GM19324 (cell line): ENCODE data around the gene ZNF385D.
"Not testable (repeated sequence)": the region's sequence is repeated elsewhere in the genome, so short reads cannot be mapped to it uniquely, and the experiment has no call there.

Experiments used
- ATAC-seq: cut with Tn5 transposase; IDR thresholded peaks from one replicate; pipeline ENCODE4 v1.9.1; 2021; ENCODE audit warnings: mild to moderate bottlenecking, moderate library complexity; ENCODE audit not compliant: unreplicated experiment, low FRiP score

Gene ZNF385D

DNA sequence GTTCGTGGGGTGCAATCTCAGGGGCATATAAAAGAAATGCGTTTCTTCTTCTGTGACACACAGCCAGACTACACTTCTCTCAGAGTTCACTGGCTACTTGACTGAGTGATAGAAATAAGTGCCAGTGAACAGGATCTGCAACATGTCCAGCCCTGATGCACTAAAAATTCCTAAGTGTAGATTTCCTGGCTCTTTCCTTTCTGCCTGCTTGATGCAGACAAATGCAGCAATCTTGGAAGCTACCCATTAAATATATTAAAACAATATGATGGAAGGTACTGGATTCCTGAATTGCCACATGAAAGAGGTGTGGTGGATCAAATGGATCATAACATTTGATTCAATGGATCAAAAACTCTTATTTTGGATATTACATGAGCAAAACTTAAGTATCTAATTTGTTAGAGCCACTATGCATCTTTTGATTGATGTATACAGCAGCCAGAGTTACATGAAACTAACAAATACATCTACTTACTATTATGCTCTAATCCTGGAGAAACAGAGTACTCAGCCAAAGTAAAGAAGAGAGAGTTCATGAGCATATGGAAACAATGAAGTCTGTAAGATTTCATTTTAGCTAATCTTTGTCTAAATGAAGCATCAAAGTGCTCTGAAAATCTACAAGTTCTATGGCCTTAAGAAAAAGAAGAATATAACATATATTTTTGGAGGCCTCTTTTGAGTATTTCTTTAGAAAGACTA lies 222.6 kb downstream of the ZNF385D start:
- no peak for ATAC-seq

DNA sequence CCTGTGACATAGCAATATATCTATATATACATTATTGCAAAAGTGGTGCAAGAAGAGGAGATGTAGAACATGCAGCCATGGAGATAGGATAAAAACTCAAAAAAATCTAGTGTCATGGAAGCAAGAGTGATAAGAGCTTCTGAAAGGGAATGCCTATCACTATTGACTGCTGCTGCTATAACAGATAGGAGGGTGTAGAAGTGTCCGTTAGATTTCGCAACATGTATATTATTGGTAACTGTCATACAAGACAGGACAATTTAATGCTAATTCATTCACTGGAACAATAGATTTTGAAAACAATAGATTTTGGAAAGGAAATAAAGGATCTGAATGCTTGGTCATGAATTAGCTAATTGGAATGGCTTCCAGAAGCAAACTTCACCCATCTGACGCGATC lies 224.5 kb downstream of the ZNF385D start:
- no peak for ATAC-seq

DNA sequence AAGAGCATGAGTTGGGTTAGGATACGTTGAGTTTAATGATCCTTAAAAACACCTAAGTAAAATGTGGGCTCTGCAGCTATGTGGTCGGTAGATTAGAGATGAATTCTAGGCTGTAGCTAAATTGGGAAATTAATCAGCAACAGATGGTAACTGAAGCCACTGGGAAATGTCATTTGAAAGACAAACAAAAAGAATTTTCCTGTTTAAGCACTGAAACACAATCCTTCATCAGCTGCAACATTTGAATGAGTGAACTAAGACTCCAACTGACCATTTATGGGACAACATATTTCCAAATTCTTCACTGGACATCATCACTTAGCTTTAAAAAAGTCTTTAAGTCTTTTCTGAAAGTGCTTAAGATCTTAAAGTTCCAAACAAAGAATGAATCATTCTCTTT lies 226.9 kb downstream of the ZNF385D start:
- no peak for ATAC-seq

DNA sequence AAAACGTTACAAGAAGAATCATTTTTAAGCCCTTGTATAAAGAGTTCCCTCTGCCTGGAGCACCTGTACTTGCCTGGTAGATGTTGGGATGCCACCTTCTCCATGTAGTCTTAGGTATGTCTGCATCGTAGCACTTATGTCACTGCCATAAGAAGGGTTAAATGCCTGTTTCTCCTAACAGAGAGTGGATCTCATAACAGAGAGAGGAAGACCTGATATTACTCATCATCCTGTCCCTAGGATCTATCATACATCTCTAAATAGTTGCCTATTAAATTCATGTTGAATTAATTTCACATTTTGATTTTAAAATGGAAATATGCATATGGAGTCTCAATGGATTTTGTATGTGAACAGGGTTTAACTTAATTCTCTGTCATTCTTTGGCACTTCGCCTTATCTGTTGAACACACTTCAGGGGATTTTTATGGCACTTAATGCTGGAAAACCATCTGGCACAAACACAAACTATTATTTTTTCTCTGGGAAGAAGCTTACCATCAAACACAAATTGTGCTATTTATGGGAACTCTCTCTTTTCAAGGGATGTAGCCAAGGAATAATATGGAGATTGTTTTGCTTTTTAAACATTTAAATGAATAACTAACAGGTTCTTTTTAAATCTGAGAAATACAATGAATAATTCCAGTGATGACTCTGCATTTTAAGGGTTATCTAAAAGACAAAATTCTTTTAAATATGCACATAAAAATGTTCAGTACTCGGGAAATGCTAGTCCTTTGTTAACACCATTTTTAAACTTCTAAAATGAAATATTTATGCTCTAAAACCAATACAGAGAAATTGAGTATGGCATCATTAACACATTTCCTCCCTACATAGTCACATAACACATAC lies 230.7 kb downstream of the ZNF385D start:
- ATAC-seq = no peak

DNA sequence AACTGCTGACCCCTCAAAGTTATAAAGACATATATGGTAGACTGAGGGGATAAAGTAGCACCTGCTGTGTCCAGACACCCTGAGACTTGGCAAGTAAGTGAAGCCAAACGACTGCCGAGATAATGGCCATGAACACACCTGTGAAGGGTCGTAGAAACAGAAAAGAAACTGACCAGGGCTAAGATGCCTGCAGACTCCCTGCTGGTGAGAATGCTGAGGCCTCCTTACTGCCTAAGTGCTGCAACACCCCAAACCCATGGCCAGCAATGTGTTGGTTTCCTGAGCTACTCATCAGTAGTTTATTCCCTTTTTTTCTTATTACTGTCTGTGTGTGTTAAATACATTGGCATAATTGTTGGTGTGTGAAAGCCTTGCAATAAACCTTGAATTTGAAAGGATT lies 233.8 kb downstream of the ZNF385D start:
- no peak for ATAC-seq

DNA sequence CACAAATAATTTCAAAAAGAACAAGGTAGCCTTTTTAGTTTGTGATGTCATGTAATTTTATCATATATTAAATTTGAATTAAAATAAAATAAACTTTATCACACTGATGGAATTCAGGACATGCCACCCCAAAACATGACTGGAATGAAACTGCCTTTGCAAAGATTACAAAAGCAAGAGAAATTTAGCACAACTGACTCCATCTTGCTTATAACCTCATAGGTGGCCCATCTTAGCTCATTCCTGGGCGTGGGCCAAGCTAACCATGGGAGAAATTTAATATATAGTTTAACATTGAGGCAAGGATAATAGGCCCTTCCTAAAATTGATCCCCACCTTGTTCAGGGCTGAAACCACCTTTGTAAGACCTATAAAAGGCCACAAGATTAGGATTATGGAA lies 235.6 kb downstream of the ZNF385D start:
- no peak for ATAC-seq

DNA sequence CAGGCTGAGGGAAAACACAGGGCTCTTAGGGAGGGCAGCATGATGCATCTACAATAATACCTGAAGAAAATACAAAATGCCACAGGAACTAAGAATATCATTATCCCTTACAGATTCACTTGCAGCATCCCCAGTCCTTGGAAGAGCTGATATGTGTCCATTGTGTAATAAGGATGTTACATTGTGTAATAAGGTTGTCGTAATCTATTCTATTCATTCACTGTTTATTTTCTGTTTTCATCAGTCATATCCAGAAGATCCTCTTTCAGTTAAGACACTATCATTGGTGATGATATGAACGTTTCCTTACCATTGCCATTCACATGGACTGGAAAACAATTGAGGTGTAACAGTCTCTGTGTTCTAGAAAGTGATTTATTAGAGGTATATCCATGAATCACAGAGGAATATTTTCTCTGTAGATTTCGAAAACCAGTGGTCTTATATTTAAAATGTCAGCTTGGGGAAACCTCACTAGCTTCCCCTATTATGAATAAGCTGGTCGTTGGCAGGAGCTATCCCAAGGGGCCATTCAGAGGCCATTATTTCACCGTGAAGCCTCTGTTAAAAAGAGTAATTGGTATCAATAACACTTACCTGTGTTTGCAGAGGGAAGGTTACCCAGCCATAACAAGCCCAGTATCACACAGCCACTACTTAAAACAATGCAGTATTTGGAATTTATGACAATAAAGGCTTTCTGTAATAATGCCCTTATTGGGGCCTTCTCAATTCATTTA lies 241.1 kb downstream of the ZNF385D start:
- ATAC-seq = no peak

DNA sequence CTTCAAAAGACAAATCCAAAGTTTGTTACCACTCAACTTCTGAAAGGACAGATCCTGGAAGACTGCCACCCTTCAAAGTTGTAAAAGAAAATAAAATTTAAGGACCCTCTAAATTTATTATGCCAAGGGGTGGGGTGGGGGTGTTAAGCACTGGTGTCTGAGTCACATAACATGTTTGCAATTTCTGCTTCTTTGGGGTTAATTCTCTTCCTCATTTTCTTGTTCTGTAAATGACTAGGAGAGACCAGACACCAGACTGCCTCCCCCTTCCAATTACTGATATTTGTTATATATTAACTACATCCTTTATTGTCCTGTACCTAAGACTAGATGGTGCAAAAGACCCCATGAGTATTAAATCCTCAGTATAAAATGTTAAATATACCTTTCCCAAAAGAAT lies 242.8 kb downstream of the ZNF385D start:
- ATAC-seq = no peak

DNA sequence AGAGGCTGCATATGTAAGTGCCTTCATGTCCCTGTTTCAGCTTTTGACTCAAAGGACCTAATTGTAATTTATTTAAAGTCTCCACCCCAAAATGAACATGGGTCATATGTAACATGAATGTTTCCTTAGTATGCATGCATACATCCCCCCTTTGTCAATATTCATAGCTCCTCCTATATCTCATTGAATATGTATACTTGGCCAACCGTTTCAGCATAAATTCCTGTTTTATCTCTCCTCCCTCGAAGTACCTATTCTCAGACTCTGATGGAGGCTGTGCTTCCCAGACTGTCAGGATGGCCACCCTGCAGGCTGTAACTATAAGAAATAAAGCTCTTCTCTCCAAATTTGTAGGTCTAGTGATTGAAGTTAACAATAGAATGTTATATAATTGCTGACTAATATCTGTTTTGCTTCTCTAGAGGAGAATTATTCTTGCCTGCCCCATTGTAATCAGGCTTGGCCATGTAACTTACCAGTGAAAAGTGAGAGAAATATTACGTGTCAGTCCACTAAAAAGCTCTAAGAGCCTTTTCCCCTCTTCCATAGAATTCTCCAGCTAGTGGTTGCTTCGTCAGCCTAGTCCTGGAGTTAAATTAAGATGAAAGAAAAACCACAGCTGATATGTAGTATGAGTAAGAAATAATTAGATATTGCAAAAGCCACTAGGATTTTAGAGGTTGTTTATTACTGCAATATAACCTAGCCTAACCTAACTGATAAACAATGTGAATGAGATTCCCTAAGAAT lies 245.1 kb downstream of the ZNF385D start:
- ATAC-seq = no peak

DNA sequence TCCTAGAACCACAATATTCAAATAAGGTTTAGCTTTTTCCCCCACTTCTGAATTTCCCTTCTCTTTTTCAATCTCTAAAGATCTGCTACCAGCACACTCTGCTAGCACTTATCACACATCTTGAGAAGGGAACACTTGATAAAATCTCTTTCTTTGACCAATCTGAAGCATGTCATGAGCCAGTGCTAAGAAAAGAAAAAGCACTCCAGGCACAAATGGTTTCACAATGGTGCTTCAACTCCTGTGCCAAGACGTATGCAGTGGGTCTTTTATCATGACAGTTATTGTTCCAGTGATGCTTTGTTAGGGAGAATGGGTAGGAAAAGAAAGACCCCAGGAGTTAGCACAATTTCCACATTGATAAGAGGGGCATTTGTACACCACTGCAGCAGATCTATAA lies 248.4 kb downstream of the ZNF385D start:
- ATAC-seq = no peak

DNA sequence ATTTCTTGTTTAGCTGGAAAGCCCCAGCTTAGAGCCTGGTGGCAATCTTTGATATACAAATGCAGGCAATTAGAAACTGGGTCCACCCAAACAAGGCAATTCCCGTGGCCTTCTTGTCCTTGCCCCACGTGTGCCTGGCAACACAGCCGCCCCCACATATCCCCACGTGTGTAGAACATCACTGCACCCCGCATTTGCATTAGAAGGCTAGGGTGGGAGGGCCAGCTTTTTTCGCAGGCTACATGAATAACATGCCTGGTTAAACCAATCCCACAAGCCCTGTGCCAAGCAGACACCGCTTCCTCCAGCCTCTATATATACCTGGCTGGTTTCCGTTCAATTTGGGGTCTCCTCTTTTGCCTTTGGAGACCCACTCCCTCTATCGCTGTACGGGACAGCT lies 250.2 kb downstream of the ZNF385D start:
- no peak for ATAC-seq

DNA sequence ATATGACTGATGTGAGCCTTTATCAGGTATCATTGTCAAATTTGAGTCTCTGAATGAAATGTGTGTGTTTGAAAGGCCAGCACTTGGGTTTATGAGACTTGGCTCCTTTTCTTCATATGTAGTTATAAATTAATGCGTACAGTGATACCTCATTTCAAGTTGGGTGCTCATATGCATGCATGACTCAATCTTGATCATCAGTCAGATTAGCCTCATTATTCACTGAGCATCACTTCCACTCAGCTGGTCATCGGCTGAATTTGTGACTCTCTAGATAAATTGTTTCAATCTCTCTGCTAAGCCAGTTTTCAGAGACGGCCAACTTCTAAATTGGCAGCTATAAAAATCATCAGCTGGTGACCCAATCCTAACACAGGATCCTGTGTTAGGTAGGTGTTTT lies 260.3 kb downstream of the ZNF385D start:
- ATAC-seq = not testable (repeated sequence)

DNA sequence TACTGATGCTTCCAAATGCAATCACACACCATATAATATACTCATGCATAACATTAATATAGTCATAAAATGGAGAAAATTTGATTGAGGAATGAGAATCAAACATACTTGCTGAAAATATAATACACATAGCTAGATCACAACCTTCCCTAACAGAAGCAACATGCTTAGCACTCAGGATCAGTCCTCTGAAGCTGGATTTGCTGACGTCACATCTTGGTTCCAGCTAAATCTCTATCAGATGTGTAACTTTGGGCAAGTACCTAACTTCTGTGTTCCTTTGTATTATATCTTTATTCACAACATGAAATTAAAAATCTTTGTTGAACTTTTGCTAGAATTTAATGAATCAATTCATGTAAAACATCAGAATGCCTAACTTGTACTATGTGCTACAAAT lies 263.5 kb downstream of the ZNF385D start:
- no peak for ATAC-seq

DNA sequence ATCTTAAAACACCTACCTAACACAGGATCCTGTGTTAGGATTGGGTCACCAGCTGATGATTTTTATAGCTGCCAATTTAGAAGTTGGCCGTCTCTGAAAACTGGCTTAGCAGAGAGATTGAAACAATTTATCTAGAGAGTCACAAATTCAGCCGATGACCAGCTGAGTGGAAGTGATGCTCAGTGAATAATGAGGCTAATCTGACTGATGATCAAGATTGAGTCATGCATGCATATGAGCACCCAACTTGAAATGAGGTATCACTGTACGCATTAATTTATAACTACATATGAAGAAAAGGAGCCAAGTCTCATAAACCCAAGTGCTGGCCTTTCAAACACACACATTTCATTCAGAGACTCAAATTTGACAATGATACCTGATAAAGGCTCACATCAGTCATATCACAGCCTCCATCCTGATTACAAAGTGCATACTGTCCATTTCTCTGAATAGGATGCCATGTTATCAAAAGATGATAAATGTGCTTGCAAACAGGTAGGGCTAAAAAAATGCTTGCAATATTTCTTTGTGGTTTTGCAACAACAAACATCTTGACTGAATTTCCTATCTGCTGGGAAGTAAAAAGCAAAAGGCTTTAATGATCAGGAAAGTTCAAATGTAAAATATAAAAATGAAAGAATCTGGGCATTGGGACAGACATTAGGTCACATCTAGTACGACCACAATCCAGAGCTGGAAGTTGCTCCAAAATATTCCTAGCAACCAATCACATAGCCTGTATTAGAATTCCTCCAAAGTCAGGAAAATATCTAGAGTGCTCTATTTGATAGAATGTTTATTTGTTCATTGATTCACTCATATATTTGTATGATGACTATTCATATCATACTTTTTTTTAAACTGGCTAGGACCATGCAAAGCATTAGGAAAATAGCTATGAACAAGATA lies 264.7 kb downstream of the ZNF385D start:
- ATAC-seq = not testable (repeated sequence)

DNA sequence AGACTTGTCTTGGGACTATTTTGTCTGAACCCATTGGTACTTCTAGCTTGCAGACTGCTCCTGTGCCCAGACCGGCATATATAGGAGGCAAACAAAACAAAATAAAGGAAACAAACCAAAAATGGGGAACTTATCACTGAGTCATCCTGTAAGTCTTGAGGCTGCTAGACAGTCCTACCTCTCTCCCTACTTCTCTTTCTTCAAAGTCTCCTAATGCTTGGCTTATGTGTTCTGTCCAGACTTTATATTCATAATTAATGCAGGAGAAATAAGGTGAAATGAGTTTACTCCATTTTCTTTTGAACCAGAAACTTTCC lies 266.2 kb downstream of the ZNF385D start:
- ATAC-seq = no peak

DNA sequence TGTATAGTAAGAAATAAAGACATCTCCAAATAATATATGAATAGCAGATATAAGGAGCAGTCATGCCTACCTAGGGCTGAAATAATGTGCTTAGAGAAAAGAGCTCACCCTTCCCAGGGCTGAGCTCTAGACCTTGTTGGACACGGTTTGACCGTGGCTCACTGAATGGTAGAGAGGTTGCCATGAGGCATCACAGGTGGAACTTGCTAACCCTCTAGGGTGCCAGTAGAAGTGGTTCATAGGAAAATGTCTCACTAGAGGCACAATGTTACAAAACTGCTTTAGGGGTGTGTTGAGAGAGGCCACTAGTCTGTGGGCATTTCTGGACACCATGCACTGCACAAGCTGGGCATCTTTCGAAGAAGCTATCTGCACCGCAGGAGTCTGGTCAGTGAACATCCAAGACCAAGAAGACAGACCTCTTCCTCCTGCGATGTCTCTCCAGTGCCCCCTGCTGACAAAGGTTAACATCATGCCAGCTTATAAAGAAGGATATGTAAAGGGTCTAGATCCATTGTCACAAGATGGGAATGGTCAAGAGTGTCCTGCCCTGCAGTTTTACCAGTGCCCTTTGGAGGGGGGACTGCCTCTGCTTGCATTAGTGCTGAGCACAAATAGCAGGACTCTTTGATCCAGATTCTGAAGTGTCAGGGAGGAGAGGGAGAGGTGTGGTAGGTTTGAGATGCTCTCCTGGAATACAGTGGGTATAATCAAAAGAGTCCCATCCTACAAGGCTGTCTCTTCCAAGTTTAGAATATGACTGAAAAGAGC lies 266.8 kb downstream of the ZNF385D start:
- ATAC-seq = no peak

DNA sequence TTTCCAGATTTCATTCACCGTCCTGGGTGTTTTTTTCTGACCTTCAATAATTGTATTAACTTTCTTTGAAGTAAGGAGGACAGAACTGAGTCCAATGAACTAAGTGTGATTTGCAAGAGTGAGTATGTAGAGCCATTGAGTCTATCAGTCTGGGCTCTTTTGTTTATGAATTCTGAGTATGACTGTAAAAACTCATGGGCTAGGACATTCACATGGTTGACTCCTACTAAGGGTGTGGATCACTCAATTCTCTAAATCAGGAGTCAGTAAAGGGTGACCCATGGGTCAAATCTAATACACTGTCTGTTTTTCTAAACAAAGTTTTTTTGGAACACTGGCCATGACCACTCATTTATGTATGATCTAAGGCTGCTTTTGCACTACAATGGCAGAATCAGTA lies 269.0 kb downstream of the ZNF385D start:
- ATAC-seq = no peak

DNA sequence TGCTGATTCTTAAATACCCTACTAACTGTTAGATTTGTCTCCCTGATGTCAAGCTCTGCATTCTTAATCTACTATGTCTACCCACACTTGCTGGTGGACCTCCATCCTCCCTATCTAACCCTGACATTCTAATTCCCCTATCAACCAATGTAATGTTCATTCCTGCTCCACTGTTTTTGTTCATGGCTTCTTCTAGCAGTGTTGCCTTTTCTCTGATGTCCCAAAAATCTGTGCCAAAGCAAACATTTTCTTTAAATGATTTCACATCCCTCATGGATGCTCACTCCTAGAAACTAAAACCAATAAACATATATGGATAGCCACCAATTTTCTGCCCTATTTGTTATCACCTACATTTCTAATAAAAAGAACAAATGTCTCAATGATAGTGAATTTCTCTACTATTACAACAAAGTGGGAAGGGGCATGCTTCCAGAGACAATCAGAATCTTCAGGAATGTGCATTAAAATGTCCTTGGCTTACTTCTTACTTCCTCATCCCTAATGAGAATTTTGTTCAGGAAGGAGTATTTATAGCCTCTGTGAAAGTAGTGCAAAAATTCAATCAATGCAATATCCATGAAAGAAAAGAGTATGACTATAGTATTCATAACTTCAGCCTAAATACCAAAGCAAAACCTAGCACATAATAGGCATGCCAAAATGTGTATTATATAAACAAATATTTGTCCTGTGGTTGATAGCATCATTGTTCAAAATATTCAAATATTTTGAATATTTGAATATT lies 273.3 kb downstream of the ZNF385D start:
- no peak for ATAC-seq
